Trophoblast cell (in vitro differentiated cells and primary cell): ENCODE measurements around the gene PARP1.

ENCODE experiments used
- DNase-seq, 2 donors: peaks; one replicate each; pipeline ENCODE4 v3.0.0-alpha.2; 2016
- H2AFZ ChIP-seq: 2 replicates; pipeline ENCODE4 v1.6.1; 2013; ENCODE audit warnings: low read length, moderate library complexity, mild to moderate bottlenecking; ENCODE audit not compliant: insufficient read depth, poor library complexity
- H2AK5ac ChIP-seq: 2 replicates; pipeline ENCODE4 v1.6.1; 2013; ENCODE audit warnings: mild to moderate bottlenecking, low read length
- H2BK120ac ChIP-seq: 2 replicates; pipeline ENCODE4 v1.6.1; 2013; ENCODE audit warnings: low read length, mild to moderate bottlenecking, moderate library complexity; ENCODE audit not compliant: insufficient read depth, poor library complexity
- H2BK12ac ChIP-seq: 2 replicates; pipeline ENCODE4 v1.6.1; 2013; ENCODE audit warnings: mild to moderate bottlenecking, low read length, moderate library complexity
- H2BK5ac ChIP-seq: 2 replicates; pipeline ENCODE4 v1.6.1; 2013; ENCODE audit warnings: low read length, low read depth, moderate library complexity, mild to moderate bottlenecking; ENCODE audit not compliant: poor library complexity
- H3K14ac ChIP-seq: 2 replicates; pipeline ENCODE4 v1.6.1; 2013; ENCODE audit warnings: mild to moderate bottlenecking, low read length
- H3K18ac ChIP-seq: 2 replicates; pipeline ENCODE4 v1.6.1; 2013; ENCODE audit warnings: mild to moderate bottlenecking, low read length
- H3K23ac ChIP-seq: 2 replicates; pipeline ENCODE4 v1.6.1; 2013; ENCODE audit warnings: low read length
- H3K27ac ChIP-seq: 2 replicates; pipeline ENCODE4 v1.5.1; 2013; ENCODE audit warnings: low read depth, mild to moderate bottlenecking, inconsistent platforms, low read length, moderate library complexity
- H3K27me3 ChIP-seq: 2 replicates; pipeline ENCODE4 v1.6.1; 2013; ENCODE audit warnings: inconsistent platforms, mild to moderate bottlenecking, low read length, moderate library complexity; ENCODE audit not compliant: insufficient read depth
- H3K36me3 ChIP-seq, 2 experiments: 1 replicate in 1 of 2; 2 replicates in 1 of 2; pipeline ENCODE4 v1.6.1; 2013; ENCODE audit warnings: low read length in 2 of 2, mild to moderate bottlenecking in 2 of 2, moderate library complexity in 1 of 2; ENCODE audit not compliant: insufficient read depth in 2 of 2, control insufficient read depth in 1 of 2
- H3K4ac ChIP-seq: 2 replicates; pipeline ENCODE4 v1.6.1; 2013; ENCODE audit warnings: low read depth, mild to moderate bottlenecking, low read length, moderate library complexity
- H3K4me1 ChIP-seq, 2 experiments: 1 replicate in 1 of 2; 2 replicates in 1 of 2; pipeline ENCODE4 v1.6.1; 2013; ENCODE audit warnings: low read length in 2 of 2, mild to moderate bottlenecking in 2 of 2, moderate library complexity in 1 of 2; ENCODE audit not compliant: insufficient read depth in 2 of 2, control insufficient read depth in 1 of 2
- H3K4me2 ChIP-seq: 2 replicates; pipeline ENCODE4 v1.6.1; 2013; ENCODE audit warnings: inconsistent platforms, mild to moderate bottlenecking, low read length, moderate library complexity
- H3K4me3 ChIP-seq: 2 replicates; pipeline ENCODE4 v1.5.1; 2013; ENCODE audit warnings: mild to moderate bottlenecking, low read depth, low read length, inconsistent platforms
- H3K79me1 ChIP-seq: one replicate; pipeline ENCODE4 v1.6.1; 2013; ENCODE audit warnings: low read length
- H3K79me2 ChIP-seq: 2 replicates; pipeline ENCODE4 v1.6.1; 2013; ENCODE audit warnings: low read length, mild to moderate bottlenecking; ENCODE audit not compliant: control insufficient read depth, insufficient read depth, poor library complexity
- H3K9ac ChIP-seq: 2 replicates; pipeline ENCODE4 v1.6.1; 2013; ENCODE audit warnings: mild to moderate bottlenecking, low read length
- H3K9me3 ChIP-seq: 2 replicates; pipeline ENCODE4 v1.6.1; 2013; ENCODE audit warnings: low read depth, mild to moderate bottlenecking, control low read depth, inconsistent platforms, low read length; ENCODE audit not compliant: insufficient read depth
- H4K12ac ChIP-seq: 2 replicates; pipeline ENCODE4 v1.6.1; 2013; ENCODE audit warnings: low read depth, mild to moderate bottlenecking, low read length, moderate library complexity
- H4K8ac ChIP-seq: 2 replicates; pipeline ENCODE4 v1.6.1; 2013; ENCODE audit warnings: low read depth, mild to moderate bottlenecking, low read length, moderate library complexity
- H4K91ac ChIP-seq: one replicate; pipeline ENCODE4 v1.6.1; 2013; ENCODE audit warnings: low read depth, mild to moderate bottlenecking, low read length, moderate library complexity
- whole genome bisulfite sequencing: extraction: QIAGEN DNeasy Blood & Tissue Kit; methylation state at CpG from one replicate; pipeline ENCODE4 v1.1.7; 2013; ENCODE audit warnings: missing lambda C conversion rate; ENCODE audit not compliant: insufficient read length, insufficient coverage; ENCODE audit errors: extremely low coverage; 5-methylcytosine and 5-hydroxymethylcytosine counted together

Gene PARP1

GRCh38 chr1:226355016-226355415 lies 52.9 kb downstream of the PARP1 start:
- Histone ChIP-seq H2BK120ac (no peak overlapping the region), H3K4me3 (no peak overlapping the region), H4K12ac (no peak overlapping the region), H2AK5ac (no peak overlapping the region), H3K9ac (no peak overlapping the region), H3K18ac (no peak overlapping the region), H3K23ac (no peak overlapping the region), H3K27ac (no peak overlapping the region), H3K79me2 (no peaks in the 10 kb centered on the region), H2BK12ac (no peak overlapping the region), H4K91ac (no peak overlapping the region), H3K4me1 (peaks cover 4% of the 10 kb centered on the region in 2 experiments), H3K4me2 (no peak overlapping the region), H4K8ac (no peak overlapping the region), H3K27me3 (no peaks in the 10 kb centered on the region), H3K79me1 (no peaks in the 10 kb centered on the region), H2AFZ (no peak overlapping the region), H3K9me3 (no peaks in the 10 kb centered on the region), H3K36me3 (peaks cover 6 to 17% of the 10 kb centered on the region in 2 experiments), H2BK5ac (no peak overlapping the region), H3K14ac (no peak overlapping the region), H3K4ac (no peak overlapping the region)
- no CpG with 5 or more reads among the region's 10 CpGs for WGBS
- DNase-seq: no peak

- WGBS: no CpG with 5 or more reads among the region's 15 CpGs
Observed at GRCh38 chr1:226353698-226354525, 54.0 kb downstream of the PARP1 start.

GRCh38 chr1:226351709-226352108 lies 56.2 kb downstream of the PARP1 start:
- H3K36me3 ChIP-seq: peaks cover 3 to 4% of the 10 kb centered on the region in 2 experiments
- H2BK120ac ChIP-seq: no peak overlapping the region
- H3K79me2 ChIP-seq: no peaks in the 10 kb centered on the region
- no peaks in the 10 kb centered on the region for H3K79me1 ChIP-seq
- no peak overlapping the region for H2AFZ ChIP-seq
- H3K27ac ChIP-seq: no peak overlapping the region
- no peaks in the 10 kb centered on the region for H3K27me3 ChIP-seq
- H3K14ac ChIP-seq: no peak overlapping the region
- no peak overlapping the region for H2AK5ac ChIP-seq
- no peak overlapping the region for H4K12ac ChIP-seq
- H3K4me2 ChIP-seq: no peak overlapping the region
- H3K4me3 ChIP-seq: no peak overlapping the region
- WGBS: no CpG with 5 or more reads among the region's 3 CpGs
- H4K8ac ChIP-seq: no peak overlapping the region
- H3K9me3 ChIP-seq: no peaks in the 10 kb centered on the region
- H4K91ac ChIP-seq: no peak overlapping the region
- H3K18ac ChIP-seq: no peak overlapping the region
- H2BK5ac ChIP-seq: no peak overlapping the region
- no peak for DNase-seq
- no peak overlapping the region for H3K23ac ChIP-seq
- no peak overlapping the region for H2BK12ac ChIP-seq
- H3K9ac ChIP-seq: no peak overlapping the region
- no peak overlapping the region for H3K4ac ChIP-seq
- H3K4me1 ChIP-seq: peaks cover 6% of the 10 kb centered on the region in 2 experiments

More at GRCh38 chr1:226353698-226354525, 54.0 kb downstream of the PARP1 start:
- H3K79me1 ChIP-seq: no peaks in the 10 kb centered on the region
- no peak overlapping the region for H3K14ac ChIP-seq
- no peak overlapping the region for H2AK5ac ChIP-seq
- no peak overlapping the region for H2BK12ac ChIP-seq
- H3K9ac ChIP-seq: no peak overlapping the region
- no peak overlapping the region for H3K27ac ChIP-seq
- H3K23ac ChIP-seq: no peak overlapping the region
- H4K8ac ChIP-seq: no peak overlapping the region
- H2AFZ ChIP-seq: no peak overlapping the region
- no peak overlapping the region for H3K18ac ChIP-seq
- H4K12ac ChIP-seq: no peak overlapping the region
- no peak overlapping the region for H4K91ac ChIP-seq
- no peak overlapping the region for H2BK120ac ChIP-seq
- no peaks in the 10 kb centered on the region for H3K27me3 ChIP-seq
- H3K79me2 ChIP-seq: no peaks in the 10 kb centered on the region
- no peak overlapping the region for H3K4me2 ChIP-seq
- no peak overlapping the region for H2BK5ac ChIP-seq
- H3K36me3 ChIP-seq: peaks cover 3 to 12% of the 10 kb centered on the region in 2 experiments
- H3K9me3 ChIP-seq: no peaks in the 10 kb centered on the region
- no peak overlapping the region for H3K4ac ChIP-seq
- peaks cover 6% of the 10 kb centered on the region in 2 experiments for H3K4me1 ChIP-seq
- no peak for DNase-seq
- H3K4me3 ChIP-seq: no peak overlapping the region

GRCh38 chr1:226350519-226350865 lies 57.4 kb downstream of the PARP1 start:
- no peak overlapping the region for H3K4me2 ChIP-seq
- H3K9ac ChIP-seq: no peak overlapping the region
- no peak overlapping the region for H3K18ac ChIP-seq
- H2BK5ac ChIP-seq: no peak overlapping the region
- H3K36me3 ChIP-seq: peaks cover 0 to under 1% of the 10 kb centered on the region in 2 experiments
- H3K4me1 ChIP-seq: peaks cover 6% of the 10 kb centered on the region in 2 experiments
- no peak overlapping the region for H2AK5ac ChIP-seq
- H3K79me2 ChIP-seq: no peaks in the 10 kb centered on the region
- H3K4ac ChIP-seq: no peak overlapping the region
- no peak overlapping the region for H2AFZ ChIP-seq
- no peak overlapping the region for H2BK120ac ChIP-seq
- H4K8ac ChIP-seq: no peak overlapping the region
- H3K4me3 ChIP-seq: no peak overlapping the region
- H4K12ac ChIP-seq: no peak overlapping the region
- no peak overlapping the region for H3K14ac ChIP-seq
- H3K27me3 ChIP-seq: no peaks in the 10 kb centered on the region
- no peak for DNase-seq
- H3K23ac ChIP-seq: no peak overlapping the region
- H3K9me3 ChIP-seq: no peaks in the 10 kb centered on the region
- H3K79me1 ChIP-seq: no peaks in the 10 kb centered on the region
- H3K27ac ChIP-seq: no peak overlapping the region
- WGBS: no CpG with 5 or more reads among the region's 9 CpGs
- no peak overlapping the region for H2BK12ac ChIP-seq
- H4K91ac ChIP-seq: no peak overlapping the region
